ENCODE measurements around the gene BTNL8. TPM values are rescaled to one million over a fixed set of nuclear protein-coding genes. Genes with fewer than 3 reads are reported as not detected.

BTNL8 gene
- total and polyA plus RNA-seq, 2 of the 13 experiments (the other 11 are each of a cell fraction or from before 2014, with no cell fraction given) = not detected

- no peak for TF ChIP-seq TOE1 (CRISPR knock-in tag; IDR thresholded peaks at IDR 0.05)
- TF ChIP-seq, protein P1, sequence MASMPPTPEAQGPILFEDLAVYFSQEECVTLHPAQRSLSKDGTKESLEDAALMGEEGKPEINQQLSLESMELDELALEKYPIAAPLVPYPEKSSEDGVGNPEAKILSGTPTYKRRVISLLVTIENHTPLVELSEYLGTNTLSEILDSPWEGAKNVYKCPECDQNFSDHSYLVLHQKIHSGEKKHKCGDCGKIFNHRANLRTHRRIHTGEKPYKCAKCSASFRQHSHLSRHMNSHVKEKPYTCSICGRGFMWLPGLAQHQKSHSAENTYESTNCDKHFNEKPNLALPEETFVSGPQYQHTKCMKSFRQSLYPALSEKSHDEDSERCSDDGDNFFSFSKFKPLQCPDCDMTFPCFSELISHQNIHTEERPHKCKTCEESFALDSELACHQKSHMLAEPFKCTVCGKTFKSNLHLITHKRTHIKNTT (CRISPR knock-in tag; IDR thresholded peaks at IDR 0.05) = no peak
- no peak for TF ChIP-seq FOXA1 (IDR thresholded peaks at IDR 0.05)
- TF ChIP-seq FOXA1 (CRISPR knock-in tag; IDR thresholded peaks at IDR 0.05) = no peak
- TF ChIP-seq ZNF737 (CRISPR knock-in tag; IDR thresholded peaks at IDR 0.05; ENCODE audit: borderline replicate concordance) = no peak
- TF ChIP-seq ETV5 (CRISPR knock-in tag; IDR thresholded peaks at IDR 0.05; ENCODE audit: borderline replicate concordance) = peak; percentile 44; the same call in 1 of the 2 replicates
- TF ChIP-seq LRRFIP1 (CRISPR knock-in tag; conservative IDR thresholded peaks at IDR 0.05) = no peak
- no peak for TF ChIP-seq ZNF34 (CRISPR knock-in tag; IDR thresholded peaks at IDR 0.05; ENCODE audit: borderline replicate concordance)
- TF ChIP-seq RNF2 (conservative IDR thresholded peaks at IDR 0.05; ENCODE audit: low read depth) = no peak
- TF ChIP-seq ZNF720 (CRISPR knock-in tag; IDR thresholded peaks at IDR 0.05) = no peak
- no peak for TF ChIP-seq NFKBIZ (CRISPR knock-in tag; IDR thresholded peaks at IDR 0.05)
- peak; percentile 94 for TF ChIP-seq ARID2 (CRISPR knock-in tag; IDR thresholded peaks at IDR 0.05; ENCODE audit: borderline replicate concordance)
- TF ChIP-seq ZSCAN22 (CRISPR knock-in tag; IDR thresholded peaks at IDR 0.05) = 0 out of 2 replicates have a peak, but pooled peaks have one; percentile 22
- TF ChIP-seq, protein P2, sequence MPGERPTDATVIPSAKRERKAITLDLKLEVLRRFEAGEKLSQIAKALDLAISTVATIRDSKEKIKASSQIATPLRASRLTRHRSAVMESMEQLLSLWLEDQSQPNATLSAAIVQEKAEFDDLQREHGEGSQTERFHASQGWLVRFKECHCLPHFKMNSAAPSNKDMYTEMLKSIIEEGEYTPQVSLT (CRISPR knock-in tag; IDR thresholded peaks at IDR 0.05; ENCODE audit: borderline replicate concordance, low read depth) = no peak
- no peak for TF ChIP-seq NFE2L2 (IDR thresholded peaks at IDR 0.05; ENCODE audit: low read length)
- TF ChIP-seq ZNF569 (CRISPR knock-in tag; IDR thresholded peaks at IDR 0.05; ENCODE audit: borderline replicate concordance) = no peak
- TF ChIP-seq ZNF547 (CRISPR knock-in tag; IDR thresholded peaks at IDR 0.05) = peak; percentile 65; the same call in 1 of the 2 replicates
- TF ChIP-seq NFIB (CRISPR knock-in tag; IDR thresholded peaks at IDR 0.05; ENCODE audit: borderline replicate concordance) = no peak
- peak; percentile 62; the same call in 1 of the 2 replicates for TF ChIP-seq MXD4 (CRISPR knock-in tag; IDR thresholded peaks at IDR 0.05)
- peak; percentile 75; the same call in 1 of the 2 replicates for TF ChIP-seq ZBTB34 (CRISPR knock-in tag; IDR thresholded peaks at IDR 0.05)
- TF ChIP-seq ZNF746 (CRISPR knock-in tag; IDR thresholded peaks at IDR 0.05) = 0 out of 2 replicates have a peak, but pooled peaks have one; percentile 48
- TF ChIP-seq FOXO1 (CRISPR knock-in tag; IDR thresholded peaks at IDR 0.05) = peak; percentile 61
- TF ChIP-seq JUN (CRISPR knock-in tag; IDR thresholded peaks at IDR 0.05) = no peak
- peak; percentile 84 for TF ChIP-seq ZMAT3 (CRISPR knock-in tag; conservative IDR thresholded peaks at IDR 0.05)
Measured at GRCh38 chr5:180860887-180861822, 37.8 kb upstream of the BTNL8 start, which contains the start of gene ZFP62 (continued).

All from HepG2 (cell line).